Measurements from ENCODE around the gene SDHC.
"Not testable (repeated sequence)": the region's sequence is repeated elsewhere in the genome, so short reads cannot be mapped to it uniquely, and the experiment has no call there.

The SDHC gene

GRCh38 chr1:161391611-161392010 lies 77.4 kb downstream of the SDHC start:
- no peak overlapping the region for H3K4me3 ChIP-seq (ENCODE audit: low read depth in 1 of 2, low read length in 2 of 2)
- H3K4me1 ChIP-seq (ENCODE audit: control insufficient read depth in 1 of 2, insufficient read depth in 2 of 2, low read length in 2 of 2): peaks cover 0 to 3% of the 10 kb centered on the region in 2 donors
- H3K36me3 ChIP-seq (ENCODE audit: control insufficient read depth in 1 of 2, insufficient read depth in 2 of 2, low read length in 2 of 2): no peaks in the 10 kb centered on the region
- H3K9ac ChIP-seq (ENCODE audit: low read depth in 1 of 2, low read length in 2 of 2): no peak overlapping the region
- H3K9me3 ChIP-seq (ENCODE audit: control insufficient read depth in 1 of 2, low read length in 2 of 2): no peaks in the 10 kb centered on the region
- H3K27ac ChIP-seq (ENCODE audit: low read depth, low read length): no peak overlapping the region
- H3K27me3 ChIP-seq (ENCODE audit: control insufficient read depth in 1 of 2, insufficient read depth in 2 of 2, low read length in 2 of 2): no peaks in the 10 kb centered on the region

DNA sequence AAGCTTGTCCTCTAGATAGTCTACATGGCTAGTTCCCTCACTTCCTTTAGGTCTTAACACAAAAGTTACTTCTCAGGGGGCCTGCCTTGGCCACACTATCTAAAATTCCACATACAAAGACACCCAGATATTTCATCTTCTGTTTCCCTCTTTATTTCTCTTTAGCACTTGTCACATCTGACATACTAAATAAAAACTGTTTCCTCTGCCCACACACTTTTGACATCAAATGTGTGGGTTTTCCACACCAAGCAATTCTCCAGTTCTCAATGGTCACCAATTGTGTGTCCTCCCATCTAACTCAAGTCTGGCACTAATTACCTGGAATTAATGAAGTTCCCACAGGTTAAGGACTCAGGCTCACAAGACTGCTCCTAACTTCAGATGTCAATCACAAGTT lies 79.0 kb downstream of the SDHC start:
- no peaks in the 10 kb centered on the region for H3K36me3 ChIP-seq (ENCODE audit: control insufficient read depth in 1 of 2, insufficient read depth in 2 of 2, low read length in 2 of 2)
- no peak overlapping the region for H3K27ac ChIP-seq (ENCODE audit: low read depth, low read length)
- H3K4me3 ChIP-seq (ENCODE audit: low read depth in 1 of 2, low read length in 2 of 2): no peak overlapping the region
- H3K27me3 ChIP-seq (ENCODE audit: control insufficient read depth in 1 of 2, insufficient read depth in 2 of 2, low read length in 2 of 2): no peaks in the 10 kb centered on the region
- H3K9ac ChIP-seq (ENCODE audit: low read depth in 1 of 2, low read length in 2 of 2): no peak overlapping the region
- peaks cover 0 to 4% of the 10 kb centered on the region in 2 donors for H3K4me1 ChIP-seq (ENCODE audit: control insufficient read depth in 1 of 2, insufficient read depth in 2 of 2, low read length in 2 of 2)
- no peaks in the 10 kb centered on the region for H3K9me3 ChIP-seq (ENCODE audit: control insufficient read depth in 1 of 2, low read length in 2 of 2)

GRCh38 chr1:161397038-161397437 lies 82.9 kb downstream of the SDHC start:
- not testable (repeated sequence) for H3K4me3 ChIP-seq (ENCODE audit: low read depth in 1 of 2, low read length in 2 of 2); H3K9ac ChIP-seq (ENCODE audit: low read depth in 1 of 2, low read length in 2 of 2); H3K27ac ChIP-seq (ENCODE audit: low read depth, low read length); H3K9me3 ChIP-seq (ENCODE audit: control insufficient read depth in 1 of 2, low read length in 2 of 2); H3K4me1 ChIP-seq (ENCODE audit: control insufficient read depth in 1 of 2, insufficient read depth in 2 of 2, low read length in 2 of 2); H3K36me3 ChIP-seq (ENCODE audit: control insufficient read depth in 1 of 2, insufficient read depth in 2 of 2, low read length in 2 of 2); H3K27me3 ChIP-seq (ENCODE audit: control insufficient read depth in 1 of 2, insufficient read depth in 2 of 2, low read length in 2 of 2)

DNA sequence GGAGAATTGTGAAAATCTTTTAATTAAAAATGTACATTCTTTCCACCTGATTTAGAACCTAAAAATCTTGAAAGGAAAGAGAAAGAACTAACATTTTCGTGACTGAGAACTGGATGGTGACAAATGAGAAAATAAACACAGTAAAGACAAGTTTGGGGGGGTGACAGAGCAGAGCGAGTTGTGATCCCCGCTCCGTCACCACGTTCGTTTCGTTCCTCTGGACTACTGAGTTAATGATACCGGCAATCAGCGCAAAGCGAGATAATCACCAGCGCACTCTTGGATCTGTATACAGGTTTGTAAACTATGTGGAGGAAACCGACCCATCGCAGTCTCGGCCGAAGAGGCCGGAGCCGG lies 84.7 kb downstream of the SDHC start:
- Histone ChIP-seq H3K27ac (ENCODE audit: low read depth, low read length) (peak overlapping the region; percentile 99), H3K9ac (ENCODE audit: low read depth in 1 of 2, low read length in 2 of 2) (peak overlapping the region; percentile 86 to 98), H3K4me1 (ENCODE audit: control insufficient read depth in 1 of 2, insufficient read depth in 2 of 2, low read length in 2 of 2) (peaks cover 3 to 4% of the 10 kb centered on the region in 2 donors), H3K36me3 (ENCODE audit: control insufficient read depth in 1 of 2, insufficient read depth in 2 of 2, low read length in 2 of 2) (no peaks in the 10 kb centered on the region), H3K27me3 (ENCODE audit: control insufficient read depth in 1 of 2, insufficient read depth in 2 of 2, low read length in 2 of 2) (no peaks in the 10 kb centered on the region), H3K9me3 (ENCODE audit: control insufficient read depth in 1 of 2, low read length in 2 of 2) (no peaks in the 10 kb centered on the region), H3K4me3 (ENCODE audit: low read depth in 1 of 2, low read length in 2 of 2) (peak overlapping the region; percentile 87 to 95)

- Histone ChIP-seq H3K9ac (ENCODE audit: low read depth in 1 of 2, low read length in 2 of 2) (peak overlapping the region; percentile 86 to 98), H3K27me3 (ENCODE audit: control insufficient read depth in 1 of 2, insufficient read depth in 2 of 2, low read length in 2 of 2) (no peaks in the 10 kb centered on the region), H3K9me3 (ENCODE audit: control insufficient read depth in 1 of 2, low read length in 2 of 2) (no peaks in the 10 kb centered on the region), H3K27ac (ENCODE audit: low read depth, low read length) (peak overlapping the region; percentile 99), H3K4me3 (ENCODE audit: low read depth in 1 of 2, low read length in 2 of 2) (peak overlapping the region; percentile 87 to 95), H3K4me1 (ENCODE audit: control insufficient read depth in 1 of 2, insufficient read depth in 2 of 2, low read length in 2 of 2) (peaks cover 3 to 4% of the 10 kb centered on the region in 2 donors), H3K36me3 (ENCODE audit: control insufficient read depth in 1 of 2, insufficient read depth in 2 of 2, low read length in 2 of 2) (no peaks in the 10 kb centered on the region)
Measured at GRCh38 chr1:161399257-161399998, 85.2 kb downstream of the SDHC start.

- Histone ChIP-seq H3K9ac (ENCODE audit: low read depth in 1 of 2, low read length in 2 of 2) (no peak overlapping the region), H3K27ac (ENCODE audit: low read depth, low read length) (no peak overlapping the region), H3K4me1 (ENCODE audit: control insufficient read depth in 1 of 2, insufficient read depth in 2 of 2, low read length in 2 of 2) (peaks cover 3 to 4% of the 10 kb centered on the region in 2 donors), H3K27me3 (ENCODE audit: control insufficient read depth in 1 of 2, insufficient read depth in 2 of 2, low read length in 2 of 2) (no peaks in the 10 kb centered on the region), H3K4me3 (ENCODE audit: low read depth in 1 of 2, low read length in 2 of 2) (no peak overlapping the region), H3K9me3 (ENCODE audit: control insufficient read depth in 1 of 2, low read length in 2 of 2) (no peaks in the 10 kb centered on the region), H3K36me3 (ENCODE audit: control insufficient read depth in 1 of 2, insufficient read depth in 2 of 2, low read length in 2 of 2) (no peaks in the 10 kb centered on the region)
Measured at GRCh38 chr1:161402446-161402845, 88.3 kb downstream of the SDHC start.

- Histone ChIP-seq H3K4me1 (ENCODE audit: control insufficient read depth in 1 of 2, insufficient read depth in 2 of 2, low read length in 2 of 2) (peaks cover 3 to 9% of the 10 kb centered on the region in 2 donors), H3K9ac (ENCODE audit: low read depth in 1 of 2, low read length in 2 of 2) (no peak overlapping the region), H3K36me3 (ENCODE audit: control insufficient read depth in 1 of 2, insufficient read depth in 2 of 2, low read length in 2 of 2) (no peaks in the 10 kb centered on the region), H3K9me3 (ENCODE audit: control insufficient read depth in 1 of 2, low read length in 2 of 2) (no peaks in the 10 kb centered on the region), H3K27ac (ENCODE audit: low read depth, low read length) (no peak overlapping the region), H3K4me3 (ENCODE audit: low read depth in 1 of 2, low read length in 2 of 2) (no peak overlapping the region), H3K27me3 (ENCODE audit: control insufficient read depth in 1 of 2, insufficient read depth in 2 of 2, low read length in 2 of 2) (no peaks in the 10 kb centered on the region)
Measured at GRCh38 chr1:161404051-161404597, 89.9 kb downstream of the SDHC start.

DNA sequence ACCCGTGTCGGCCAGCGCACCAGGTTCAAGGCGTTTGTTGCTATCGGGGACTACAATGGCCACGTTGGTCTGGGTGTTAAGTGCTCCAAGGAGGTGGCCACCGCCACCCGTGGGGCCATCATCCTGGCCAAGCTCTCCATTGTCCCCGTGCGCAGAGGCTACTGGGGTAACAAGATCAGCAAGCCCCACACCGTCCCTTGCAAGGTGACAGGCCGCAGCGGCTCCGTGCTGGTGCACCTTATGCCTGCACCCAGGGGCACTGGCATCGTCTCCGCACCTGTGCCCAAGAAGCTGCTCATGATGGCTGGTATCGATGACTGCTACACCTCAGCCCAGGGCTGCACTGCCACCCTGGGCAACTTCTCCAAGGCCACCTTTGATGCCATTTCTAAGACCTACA lies 92.4 kb downstream of the SDHC start:
- peaks cover 13 to 16% of the 10 kb centered on the region in 2 donors for H3K4me1 ChIP-seq (ENCODE audit: control insufficient read depth in 1 of 2, insufficient read depth in 2 of 2, low read length in 2 of 2)
- H3K27ac ChIP-seq (ENCODE audit: low read depth, low read length); H3K36me3 ChIP-seq (ENCODE audit: control insufficient read depth in 1 of 2, insufficient read depth in 2 of 2, low read length in 2 of 2); H3K27me3 ChIP-seq (ENCODE audit: control insufficient read depth in 1 of 2, insufficient read depth in 2 of 2, low read length in 2 of 2); H3K9ac ChIP-seq (ENCODE audit: low read depth in 1 of 2, low read length in 2 of 2); H3K9me3 ChIP-seq (ENCODE audit: control insufficient read depth in 1 of 2, low read length in 2 of 2); H3K4me3 ChIP-seq (ENCODE audit: low read depth in 1 of 2, low read length in 2 of 2): not testable (repeated sequence)

GRCh38 chr1:161407451-161407985 lies 93.3 kb downstream of the SDHC start:
- no peak overlapping the region for H3K4me3 ChIP-seq (ENCODE audit: low read depth in 1 of 2, low read length in 2 of 2)
- H3K9ac ChIP-seq (ENCODE audit: low read depth in 1 of 2, low read length in 2 of 2): no peak overlapping the region
- H3K4me1 ChIP-seq (ENCODE audit: control insufficient read depth in 1 of 2, insufficient read depth in 2 of 2, low read length in 2 of 2): peaks cover 12 to 13% of the 10 kb centered on the region in 2 donors
- H3K36me3 ChIP-seq (ENCODE audit: control insufficient read depth in 1 of 2, insufficient read depth in 2 of 2, low read length in 2 of 2): no peaks in the 10 kb centered on the region
- H3K9me3 ChIP-seq (ENCODE audit: control insufficient read depth in 1 of 2, low read length in 2 of 2): no peaks in the 10 kb centered on the region
- H3K27ac ChIP-seq (ENCODE audit: low read depth, low read length): no peak overlapping the region
- H3K27me3 ChIP-seq (ENCODE audit: control insufficient read depth in 1 of 2, insufficient read depth in 2 of 2, low read length in 2 of 2): no peaks in the 10 kb centered on the region

DNA sequence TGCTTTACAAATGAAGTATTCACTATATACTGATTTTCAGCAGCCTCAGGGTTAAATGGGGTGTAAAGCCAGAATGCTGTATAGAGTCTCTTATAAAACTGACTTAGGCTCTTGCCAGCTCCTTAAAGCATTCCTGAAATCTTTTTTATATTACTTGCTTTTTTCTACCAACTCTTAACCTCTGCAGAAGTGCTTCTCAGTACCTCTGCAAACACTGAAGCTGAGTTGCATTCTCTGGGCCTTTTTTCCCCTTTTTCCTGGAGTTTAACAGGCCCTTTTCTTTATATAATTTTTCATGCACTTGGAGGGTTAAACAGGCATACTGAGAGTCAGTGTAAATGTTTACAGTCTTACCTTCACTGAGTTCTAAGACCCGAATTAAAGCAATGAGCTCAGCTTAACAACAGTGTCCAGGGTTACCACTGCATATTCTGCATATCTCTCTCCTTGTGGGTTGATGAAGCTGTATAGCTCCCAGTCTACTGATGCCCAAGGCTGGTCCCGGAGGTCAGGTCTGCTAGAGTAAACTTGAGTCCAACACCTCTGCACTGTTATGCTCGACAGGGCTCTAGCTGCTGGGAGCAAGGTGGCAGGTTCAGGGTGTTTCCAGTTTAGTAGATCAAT lies 94.4 kb downstream of the SDHC start:
- Histone ChIP-seq H3K4me3 (ENCODE audit: low read depth in 1 of 2, low read length in 2 of 2) (no peak overlapping the region), H3K9ac (ENCODE audit: low read depth in 1 of 2, low read length in 2 of 2) (no peak overlapping the region), H3K36me3 (ENCODE audit: control insufficient read depth in 1 of 2, insufficient read depth in 2 of 2, low read length in 2 of 2) (no peaks in the 10 kb centered on the region), H3K9me3 (ENCODE audit: control insufficient read depth in 1 of 2, low read length in 2 of 2) (no peaks in the 10 kb centered on the region), H3K27me3 (ENCODE audit: control insufficient read depth in 1 of 2, insufficient read depth in 2 of 2, low read length in 2 of 2) (no peaks in the 10 kb centered on the region), H3K27ac (ENCODE audit: low read depth, low read length) (no peak overlapping the region), H3K4me1 (ENCODE audit: control insufficient read depth in 1 of 2, insufficient read depth in 2 of 2, low read length in 2 of 2) (peaks cover 12 to 13% of the 10 kb centered on the region in 2 donors)

Data from duodenal mucosa (tissue), 2 donors.